SK-MEL-5 (cell line): ENCODE results near the gene BUD31. TPM values are rescaled to one million over a fixed set of nuclear protein-coding genes. Genes with fewer than 3 reads are reported as not detected.
A peak's percentile ranks its signal among the peaks of the same experiment; 100 is the strongest.

Experiments used
- DNase-seq: peaks from one replicate; pipeline ENCODE4 v3.0.0-alpha.2; 2016; ENCODE audit warnings: low read depth, low spot score
- in situ Hi-C: cut with HindIII; loops from 2 replicates; pipeline ENCODE4 v1.10.0; 2016; ENCODE audit warnings: low sequenced_read_pairs, high pct_unique_total_duplicates, low pct_unique_long_range_greater_than_20kb
- polyA plus RNA-seq, 2 experiments: library from polyadenylated mRNA; depleted of rRNA; stranded (reverse); fragments of >200 nt; gene quantifications; 2 replicates each; pipeline ENCODE4 v1.2.3, GENCODE V29; 2015
- total RNA-seq: library from RNA; depleted of rRNA; stranded (reverse); fragments of >200 nt; shearing (Covaris generic); gene quantifications from 2 replicates; pipeline ENCODE4 v1.2.3, GENCODE V29; 2014; rRNA removed

Gene BUD31
- total RNA-seq: 228 and 236 TPM in 2 replicates
- 171 and 200 TPM in 2 replicates for polyA plus RNA-seq (2015; cell fraction: cytosol; rRNA removed)
- 55.9 and 60.6 TPM in 2 replicates for polyA plus RNA-seq (2015; cell fraction: nucleus; rRNA removed)

DNA sequence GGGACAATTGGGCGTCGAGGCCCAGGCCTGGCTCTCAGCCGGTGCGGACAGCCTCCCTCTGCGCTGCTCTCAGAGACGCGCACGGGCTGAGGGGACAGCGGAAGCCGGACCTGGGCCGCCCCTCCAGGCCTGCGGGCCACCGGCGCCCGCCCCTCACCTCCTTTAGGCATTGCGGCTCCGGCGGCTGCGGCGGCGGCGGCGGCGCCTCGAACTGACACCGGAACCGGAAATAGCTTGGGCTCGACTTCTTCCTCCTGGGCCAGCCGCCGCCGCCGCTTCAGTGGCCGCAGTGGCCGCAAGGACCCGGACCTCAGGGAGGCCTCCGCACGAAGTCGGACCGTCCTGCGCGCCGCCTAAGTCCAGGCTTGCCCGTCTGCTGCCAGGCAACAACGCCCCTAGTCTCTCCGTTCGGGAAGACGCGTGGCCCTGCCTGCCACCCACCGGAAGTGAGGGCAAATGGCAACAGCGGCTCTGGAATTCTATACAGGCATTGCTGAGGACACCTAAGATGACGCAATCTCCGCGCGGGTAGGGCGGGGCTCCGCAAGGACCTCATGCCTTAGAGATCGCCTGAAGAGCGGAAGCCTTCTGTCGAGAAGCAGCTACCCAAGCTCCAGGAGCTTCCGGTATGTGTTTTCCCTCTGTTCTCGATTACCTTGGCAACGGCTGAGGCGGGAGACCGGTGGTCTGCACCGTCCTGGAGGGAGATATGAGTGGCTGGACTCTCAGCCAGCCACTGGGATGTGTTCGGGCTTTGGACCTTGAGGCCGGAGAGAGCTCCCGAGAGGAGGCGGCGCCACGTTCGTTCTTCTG is at the start of gene BUD31, which contains the start of gene PDAP1:
Gene BUD31 (plus strand): TSS at position 591 of the 813 bp plus-strand sequence. CDS start 2,124 bp downstream, outside the sequence.
Gene PDAP1 (minus strand): TSS at position 219 of the 813 bp plus-strand sequence. CDS start 49 bp downstream, at position 170.
- DNase-seq: peak; percentile 96
- in situ Hi-C loops: no loop called here

DNA sequence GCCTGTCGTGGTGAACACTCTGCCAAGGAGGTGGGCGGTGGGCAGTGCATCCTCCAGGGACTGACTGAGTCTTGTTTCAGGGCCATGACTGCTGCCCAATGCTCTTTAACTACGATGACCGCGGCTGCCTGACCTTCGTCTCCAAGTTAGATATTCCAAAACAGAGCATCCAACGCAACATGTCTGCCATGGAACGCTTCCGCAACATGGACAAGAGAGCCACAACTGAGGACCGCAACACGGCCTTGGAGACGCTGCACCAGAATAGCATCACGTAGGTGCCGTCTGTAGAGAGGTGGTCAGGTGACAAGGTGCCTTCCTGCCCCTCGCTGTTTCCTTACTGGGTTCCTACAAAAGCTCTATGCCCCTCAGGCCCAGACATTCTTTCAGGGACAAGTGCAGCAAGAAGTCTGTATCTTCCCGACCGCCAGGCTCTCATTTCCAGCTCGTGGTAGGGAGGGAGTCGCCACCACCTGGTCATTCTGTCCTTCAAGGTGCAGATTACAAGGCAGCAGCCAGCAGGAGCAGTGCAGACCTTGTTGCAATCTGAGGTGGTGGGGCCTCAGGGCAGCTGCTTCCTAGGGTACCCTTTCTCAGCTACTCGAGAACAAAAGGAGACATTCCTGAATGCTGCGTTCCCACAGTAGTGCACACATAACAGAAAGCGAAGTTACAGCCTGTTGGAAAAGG is 49.2 kb upstream of the BUD31 start:
- in situ Hi-C loops: no loop called here
- no peak for DNase-seq

DNA sequence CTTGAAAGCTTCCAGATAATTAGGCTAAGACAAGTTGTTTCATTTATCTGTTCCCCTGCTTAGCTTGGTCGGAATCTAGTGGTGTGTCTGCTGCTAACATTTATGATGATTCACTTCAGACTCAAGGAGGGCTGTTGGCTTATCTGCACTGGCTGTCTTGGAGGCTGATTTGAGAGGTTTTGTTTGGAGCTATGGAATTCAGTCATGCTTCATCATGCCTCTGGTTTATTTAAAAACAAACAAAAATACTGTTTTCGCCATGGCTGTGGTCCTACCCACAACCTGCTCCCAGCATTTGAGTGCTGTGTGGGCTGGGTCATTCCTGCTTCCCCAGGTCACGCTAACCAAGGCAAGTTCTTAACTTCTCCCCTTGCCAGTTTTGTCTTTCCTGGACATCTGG is 46.0 kb upstream of the BUD31 start:
- DNase-seq: no peak
- in situ Hi-C loops: no loop called here

DNA sequence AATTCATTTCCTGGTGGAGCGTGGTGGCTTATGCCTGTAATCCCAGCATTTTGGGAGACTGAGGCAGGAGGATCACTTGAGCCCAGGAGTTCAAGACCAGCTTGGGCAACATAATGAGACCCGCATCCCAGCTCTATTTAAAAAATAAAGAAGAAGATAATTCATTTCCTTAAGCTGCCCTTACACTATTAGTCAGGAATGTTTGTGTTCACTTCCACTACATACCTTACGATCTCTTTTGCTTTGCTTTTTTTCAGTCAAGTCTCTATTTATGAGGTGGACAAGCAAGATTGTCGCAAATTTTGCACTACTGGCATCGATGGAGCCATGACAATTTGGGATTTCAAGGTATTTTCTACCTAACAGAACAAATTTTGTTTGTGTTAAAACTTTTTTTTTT is 45.5 kb upstream of the BUD31 start:
- in situ Hi-C loops: no loop called here
- no peak for DNase-seq

DNA sequence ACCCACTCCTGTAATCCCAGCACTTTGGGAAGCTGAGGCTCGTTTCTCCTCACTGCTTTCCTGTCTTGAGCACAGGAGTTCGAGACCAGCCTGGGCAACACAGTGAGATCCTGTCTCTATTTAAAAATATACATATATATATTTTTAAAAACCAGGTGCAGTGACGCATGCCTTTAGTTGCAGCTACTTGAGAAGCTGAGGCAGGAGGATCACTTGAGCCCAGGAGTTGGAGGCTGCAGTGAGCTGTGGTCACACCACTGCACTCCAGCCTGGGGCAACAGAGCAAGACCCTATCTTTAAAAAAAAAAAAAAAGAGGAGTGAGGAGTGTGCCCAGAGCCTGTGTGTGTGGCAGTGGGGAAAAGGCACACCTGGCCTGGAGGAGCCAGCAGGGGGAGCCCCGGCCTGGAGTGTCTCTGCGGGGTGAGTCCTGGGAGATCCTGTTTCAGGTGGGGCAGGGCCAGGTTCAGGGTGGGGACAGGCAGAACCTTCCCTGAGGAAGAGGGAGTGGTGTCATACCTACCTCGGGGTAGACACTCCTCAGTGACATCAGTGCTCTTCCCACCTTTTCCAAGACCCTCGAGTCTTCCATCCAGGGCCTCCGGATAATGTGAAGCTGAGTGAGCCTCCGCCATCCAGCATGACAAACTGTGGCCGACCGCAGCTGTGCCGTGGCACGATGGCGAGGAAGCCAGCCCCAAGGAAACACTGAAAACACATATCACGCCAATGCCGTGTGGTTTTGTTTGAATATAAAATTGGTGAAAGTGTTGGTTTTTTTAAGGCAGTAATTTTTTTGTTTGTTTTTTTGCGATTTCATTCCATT is 43.2 kb upstream of the BUD31 start:
- in situ Hi-C loops: no loop called here
- DNase-seq: peak; percentile 64

DNA sequence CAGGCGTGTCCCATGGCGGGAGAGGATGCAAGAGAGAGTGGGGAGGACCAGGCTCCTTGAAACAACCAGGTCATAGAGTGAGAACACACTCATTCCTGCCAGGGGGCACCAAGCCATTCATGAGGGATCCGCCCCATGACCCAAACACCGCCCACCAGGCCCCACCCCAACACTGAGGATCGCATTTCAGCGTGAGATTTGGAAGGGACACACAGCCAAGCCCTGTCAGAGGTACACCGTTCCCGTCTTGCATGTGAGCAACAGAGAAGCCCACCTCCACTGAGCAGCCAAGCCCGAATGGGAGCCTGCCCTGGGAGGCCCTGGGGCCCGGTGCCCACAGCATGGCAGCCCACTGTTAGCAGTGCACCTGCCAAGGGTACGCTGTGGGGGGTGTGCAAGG is 42.1 kb upstream of the BUD31 start:
- DNase-seq: no peak
- in situ Hi-C loops: no loop called here

DNA sequence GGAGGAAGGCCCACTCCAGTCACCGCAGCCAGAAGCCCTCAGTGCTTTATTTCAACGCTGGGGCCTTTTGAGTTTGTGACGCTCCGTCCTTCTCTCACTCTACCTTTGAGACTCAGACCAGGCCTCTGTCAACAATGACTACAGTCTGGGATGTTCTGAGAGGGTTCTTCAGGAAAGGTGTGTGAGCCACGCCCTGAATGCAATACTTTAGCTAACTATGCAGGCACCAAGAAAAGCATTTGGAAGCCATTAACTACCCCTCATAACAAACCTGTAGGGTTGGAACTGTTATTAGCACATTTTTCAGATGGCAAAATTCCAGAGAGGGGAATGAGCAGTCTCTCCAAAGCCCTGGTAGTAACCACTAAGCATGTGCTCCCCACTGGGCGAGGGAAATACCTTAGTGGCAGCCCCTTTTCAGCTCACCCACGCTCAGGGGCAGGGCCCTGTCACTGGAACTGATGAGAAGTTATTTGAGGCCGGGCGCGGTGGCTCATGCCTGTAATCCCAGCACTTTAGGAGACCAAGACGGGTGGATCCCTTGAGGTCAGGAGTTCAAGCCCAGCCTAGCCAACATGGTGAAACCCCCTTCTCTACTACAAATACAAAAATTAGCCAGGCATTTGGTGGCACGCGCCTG is 39.9 kb upstream of the BUD31 start:
- DNase-seq: no peak
- in situ Hi-C loops: no loop called here

DNA sequence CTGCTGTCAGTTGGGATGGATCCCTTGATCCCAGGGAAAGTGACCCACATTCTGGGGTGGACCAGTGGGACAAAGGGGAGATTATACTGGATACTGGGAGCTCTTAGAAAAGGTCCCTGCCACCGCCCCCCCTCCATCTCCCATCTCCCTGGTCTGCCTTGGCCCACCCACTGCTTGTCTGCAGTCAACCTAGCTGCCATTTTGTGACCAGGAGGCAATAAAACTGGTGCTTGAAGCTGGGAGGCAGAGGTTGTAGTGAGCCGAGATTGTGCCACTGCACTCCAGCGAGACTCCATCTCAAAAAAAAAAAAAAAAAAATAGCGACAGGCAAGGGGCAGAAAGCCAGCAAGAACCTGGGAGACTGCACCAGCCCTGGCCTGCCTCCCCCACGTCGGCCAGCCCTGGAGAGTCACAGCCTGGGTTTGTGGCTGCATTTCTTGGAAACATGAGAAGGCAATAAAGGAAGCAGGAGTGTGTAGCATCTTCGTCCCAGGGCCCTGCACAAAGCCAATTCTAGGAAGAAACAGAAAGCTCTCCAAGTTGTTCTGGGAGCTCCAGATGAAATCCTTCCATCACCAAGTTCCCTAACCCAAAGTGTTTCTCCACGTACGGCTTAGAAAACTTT is 38.9 kb upstream of the BUD31 start:
- in situ Hi-C loops: no loop called here
- no peak for DNase-seq

DNA sequence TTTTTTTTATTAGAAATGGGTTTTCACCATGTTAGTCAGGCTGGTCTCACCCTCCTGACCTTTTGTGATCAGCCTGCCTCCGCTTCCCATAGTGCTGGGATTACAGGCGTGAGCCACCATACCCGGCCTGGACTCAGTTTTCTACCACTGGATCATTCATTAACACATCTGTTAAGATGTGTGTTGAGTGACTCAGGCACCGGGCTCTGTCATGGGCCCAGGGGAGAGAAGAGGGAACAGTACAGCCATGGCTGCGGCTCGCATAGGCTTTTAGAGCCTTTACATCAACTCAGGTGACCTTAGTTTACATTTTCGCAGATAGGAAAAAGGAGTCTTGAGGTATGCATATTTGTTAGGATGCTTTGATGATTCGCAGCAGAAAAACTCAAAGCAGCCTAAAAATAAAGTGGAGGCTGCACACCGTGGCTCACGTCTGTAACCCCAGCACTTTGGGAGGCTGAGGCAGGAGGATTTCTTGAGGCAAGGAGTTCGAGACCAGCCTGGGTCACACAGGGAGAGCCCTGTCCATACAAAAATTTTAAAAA is 37.3 kb upstream of the BUD31 start:
- in situ Hi-C loops: no loop called here
- no peak for DNase-seq

DNA sequence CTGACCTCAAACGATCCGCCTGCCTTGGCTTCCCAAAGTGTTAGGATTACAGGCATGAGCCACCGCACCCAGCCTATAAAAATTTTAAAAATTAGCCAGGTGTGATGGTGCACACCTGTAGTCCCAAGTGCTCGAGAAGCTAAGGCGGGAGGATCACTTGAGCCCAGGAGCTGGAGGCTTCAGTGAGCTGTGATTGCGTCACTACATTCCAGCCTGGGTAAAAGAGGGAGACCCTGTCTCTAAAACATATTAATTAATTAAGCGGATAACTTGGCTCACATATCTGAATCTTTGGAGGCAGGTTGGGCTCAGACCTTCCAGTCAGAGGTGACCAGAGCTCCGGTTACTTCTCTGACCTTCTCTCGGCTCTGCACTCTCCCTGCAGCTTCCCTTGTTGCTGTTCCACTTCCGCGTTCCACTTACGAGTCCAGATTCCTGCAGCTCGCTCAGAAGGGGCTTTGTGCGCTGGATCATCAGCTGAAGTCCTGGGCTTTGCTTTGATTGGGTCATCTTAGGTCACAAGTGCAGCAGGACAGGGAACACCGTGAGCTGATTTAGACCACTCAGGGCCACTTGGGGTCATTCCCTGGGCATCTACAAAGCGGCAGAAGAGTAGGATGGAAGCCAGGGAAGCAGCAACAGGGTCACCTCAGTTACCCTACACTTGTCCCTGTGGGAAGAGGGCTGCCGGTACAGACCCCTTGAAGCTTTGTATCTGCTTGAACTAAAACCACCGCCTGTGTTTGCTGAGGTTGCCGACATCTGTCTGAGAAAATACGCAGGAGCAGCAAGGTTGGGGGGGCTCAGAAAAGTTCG is 36.3 kb upstream of the BUD31 start:
- in situ Hi-C loops: no loop called here
- DNase-seq: peak; percentile 99

DNA sequence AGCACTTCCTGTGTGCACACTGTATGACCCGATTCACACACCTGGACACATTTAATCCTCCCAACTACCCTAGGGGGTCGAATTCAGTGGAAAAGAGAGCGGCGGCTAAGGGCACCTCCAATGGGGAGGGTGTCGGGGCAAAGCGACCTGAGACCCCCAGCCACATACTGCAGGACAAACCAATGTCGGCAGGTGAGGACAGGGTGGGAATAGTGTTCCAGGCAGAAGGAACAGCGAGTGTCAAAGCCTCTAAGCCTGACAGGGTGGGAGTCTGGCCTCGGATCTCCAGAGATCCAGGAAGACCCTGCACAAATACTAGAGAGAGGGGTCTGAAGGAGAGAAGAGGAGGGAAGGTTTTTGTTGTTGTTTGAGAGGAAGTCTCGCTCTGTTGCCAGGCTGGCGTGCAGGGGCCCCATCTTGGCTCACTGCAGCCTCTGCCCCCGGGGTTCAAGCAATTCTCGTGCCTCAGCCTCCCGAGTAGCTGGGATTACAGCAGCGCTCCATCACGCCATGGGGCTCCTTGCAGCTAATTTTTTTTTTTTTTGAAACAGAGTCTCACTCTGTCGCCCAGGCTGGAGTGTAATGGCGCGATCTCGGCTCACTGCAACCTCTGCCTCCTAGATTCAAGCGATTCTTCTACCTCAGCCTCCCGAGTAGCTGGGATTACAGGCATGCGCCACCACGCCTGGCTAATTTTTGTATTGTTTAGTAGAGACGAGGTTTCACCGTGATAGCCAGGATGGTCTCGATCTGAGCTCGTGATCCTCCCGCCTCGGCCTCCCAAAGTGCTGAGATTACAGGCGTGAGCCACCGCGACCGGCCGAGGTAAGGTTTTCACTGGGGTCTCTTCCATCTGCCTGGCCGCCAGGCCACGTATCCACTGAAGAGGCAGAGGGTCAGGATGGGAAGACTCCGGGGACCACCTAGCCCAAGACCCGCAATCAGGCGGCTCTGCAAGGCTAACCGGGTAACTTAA is 35.4 kb upstream of the BUD31 start:
- no peak for DNase-seq
- in situ Hi-C loops: no loop called here

DNA sequence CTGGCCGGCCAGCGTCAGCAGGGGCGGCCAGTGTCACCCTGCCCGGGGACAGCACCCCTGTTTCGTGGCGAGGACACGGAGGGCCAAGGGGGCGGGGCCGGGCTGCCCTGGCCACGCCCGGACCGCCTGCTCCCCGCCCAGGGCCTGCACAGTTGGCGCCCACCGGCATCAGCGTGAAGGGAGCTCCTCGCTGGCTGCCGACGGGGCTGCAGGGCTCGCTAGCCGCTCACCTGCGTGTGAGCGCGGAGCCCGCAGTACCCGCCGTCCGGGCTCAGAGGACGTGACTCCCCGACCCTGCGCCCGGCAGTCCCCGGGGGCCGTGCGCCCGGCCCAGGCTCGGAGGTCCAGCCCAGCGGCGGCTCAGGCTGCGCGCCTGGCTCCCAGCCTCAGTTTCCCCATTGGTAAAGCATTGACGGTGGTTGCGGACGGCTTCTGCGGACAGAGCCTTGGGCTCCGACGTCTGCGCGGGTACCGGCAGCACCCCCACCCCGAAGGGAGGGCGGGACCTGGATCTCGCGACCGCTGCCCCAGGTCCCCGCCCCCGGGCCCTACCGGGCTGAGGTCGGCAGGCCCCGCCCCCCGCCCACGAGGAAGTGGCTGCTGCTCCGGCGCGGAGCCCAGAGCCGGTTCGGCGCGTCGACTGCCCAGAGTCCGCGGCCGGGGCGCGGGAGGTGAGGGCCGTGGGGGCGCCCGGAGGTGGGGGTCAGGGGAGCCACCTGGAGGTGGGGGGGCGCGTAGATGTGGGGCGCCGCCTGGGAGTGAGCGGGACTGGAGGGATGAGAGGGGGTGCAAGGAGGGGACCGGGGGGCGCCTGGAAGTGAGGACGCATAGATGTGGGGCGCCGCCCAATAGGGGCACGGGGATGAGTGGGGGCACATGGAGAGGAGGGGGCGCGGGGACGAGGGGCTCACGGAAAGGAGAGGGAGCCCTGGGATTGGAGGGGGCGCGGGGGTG is 34.4 kb upstream of the BUD31 start, which contains the start of gene ARPC1B:
Gene ARPC1B (plus strand): TSS at position 620 of the 954 bp plus-strand sequence. CDS start 10,985 bp downstream, outside the sequence.
- DNase-seq: peak; percentile 88
- in situ Hi-C loops: no loop called here

DNA sequence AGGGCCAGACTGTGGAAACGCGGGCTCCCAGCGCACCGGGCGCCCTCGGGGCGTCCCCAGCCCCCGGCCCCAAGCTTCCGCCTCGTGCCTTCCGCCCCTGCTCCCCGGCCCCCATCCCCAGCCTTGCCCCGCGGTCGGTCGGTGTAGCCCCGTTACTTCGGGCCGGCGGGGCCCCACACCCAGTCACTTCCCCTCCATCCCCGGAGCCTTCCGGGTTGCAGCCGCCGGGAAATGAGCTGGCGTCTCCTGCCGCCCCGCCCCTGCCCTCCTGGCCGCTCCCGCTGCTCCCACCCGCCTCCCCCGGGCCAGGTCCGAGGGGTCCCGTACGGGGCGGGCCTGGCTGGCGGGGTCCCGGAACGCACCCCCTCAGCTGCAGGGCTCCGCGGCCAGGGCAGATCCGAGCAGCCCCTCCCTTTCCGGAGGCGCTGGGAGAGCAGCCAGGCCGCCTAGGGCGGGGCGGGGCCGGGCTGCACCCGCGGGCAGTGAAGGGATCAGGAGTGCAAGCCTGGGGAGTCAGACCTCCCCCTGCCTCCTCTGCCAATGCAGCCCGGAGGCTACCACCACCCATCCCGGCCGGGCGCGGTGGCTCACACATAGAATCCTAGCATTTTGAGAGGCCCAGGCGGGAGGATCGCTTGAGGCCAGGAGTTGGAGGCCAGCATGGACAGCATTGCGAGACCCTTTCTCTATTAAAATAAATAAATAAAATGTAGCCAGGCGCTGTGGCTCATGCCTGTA is 33.5 kb upstream of the BUD31 start:
- DNase-seq: peak; percentile 78
- in situ Hi-C loops: no loop called here
